Psoas muscle (tissue), 8 donors: ENCODE results near the gene FBRS. TPM values are rescaled to one million over a fixed set of nuclear protein-coding genes. Genes with fewer than 3 reads are reported as not detected.
A peak's percentile ranks its signal among the peaks of the same experiment; 100 is the strongest.

ENCODE experiments used
- ATAC-seq, 4 donors: fragments of 200-7000 bp; cut with Tn5 transposase; one replicate each; pipeline ENCODE4 v1.9.1; 2020; ENCODE audit warnings: moderate library complexity in 3 of 4, mild to moderate bottlenecking in 2 of 4
- DNase-seq, 2 donors: peaks; one replicate each; pipeline ENCODE4 v3.0.0-alpha.2; 2020
- H3K27ac ChIP-seq: fragments of 200-600 bp; one replicate; pipeline ENCODE4 v1.8.0; 2022
- H3K27me3 ChIP-seq, 3 donors: fragments of 200-600 bp in 1 of 3; one replicate each; pipeline versions ENCODE4 v1.6.1 to v1.8.0; 2013 to 2022; ENCODE audit warnings: low read length in 2 of 3, mild to moderate bottlenecking in 2 of 3, moderate library complexity in 1 of 3; ENCODE audit not compliant: insufficient read depth in 3 of 3
- H3K36me3 ChIP-seq, 2 donors: fragments of 200-600 bp in 1 of 2; one replicate each; pipeline versions ENCODE4 v1.6.1 to v1.8.0; 2013 to 2022; ENCODE audit warnings: low read depth in 1 of 2, mild to moderate bottlenecking in 1 of 2, moderate library complexity in 1 of 2; ENCODE audit not compliant: insufficient read depth in 1 of 2
- H3K4me1 ChIP-seq: fragments of 200-600 bp; one replicate; pipeline ENCODE4 v1.8.0; 2022
- H3K4me3 ChIP-seq: fragments of 200-600 bp; one replicate; pipeline ENCODE4 v1.8.0; 2022; ENCODE audit warnings: mild to moderate bottlenecking
- H3K9me3 ChIP-seq: fragments of 200-600 bp; one replicate; pipeline ENCODE4 v1.8.0; 2022
- WGBS, 3 donors: extraction: QIAGEN DNeasy Blood & Tissue Kit; methylation state at CpG; one replicate each; pipeline versions ENCODE4 v1.1.6 to v1.1.7; 2013; 5-methylcytosine and 5-hydroxymethylcytosine counted together
- intact Hi-C, 2 donors: fragments of 100-400 bp; cut with DNase I; formaldehyde crosslinking; loops; one replicate each; pipeline versions ENCODE4 v1.11.0 to v1.14.2; 2022
- polyA plus RNA-seq, 3 donors: library from polyadenylated mRNA; stranded (reverse); fragments of 200-250 nt; gene quantifications; one replicate each; pipeline ENCODE4 v1.2.3, GENCODE V29; 2013
- total RNA-seq, 4 donors: library from RNA; stranded (reverse); fragmentation: NEBNext Ultra II Directional in 2 of 4; extraction: Animal tissue kit (Norgen Biotek cat#: 25700) in 2 of 4; gene quantifications; one replicate each; pipeline versions ENCODE4 v1.2.1 to v1.2.4, GENCODE V29; 2021 to 2023
- TF ChIP-seq, protein P1 (sequence below): fragments of 200-600 bp; IDR thresholded peaks from one replicate; pipeline ENCODE4 v1.8.0; 2022; ENCODE audit warnings: antibody characterized with exemption
- donor health status: healthy with polysubstance abuse.
- donor health status: DM: no; HTN: no; CAD: no; lungs with moderate emphysema.
- donor health status: Bipolar disorder and iron deficiency.
- donor health status: healthy.
- donor health status: DM: yes; HTN: yes; CAD: no.
- donor health status: DM: no; HTN: no; CAD: no.
- donor health status: DM: no; HTN: no; CAD: no.
- donor health status: DM: yes; HTN: yes; CAD: no.

The FBRS gene
- total and polyA plus RNA-seq, 7 donors, result 24.8 to 58.5 (median 35.5) TPM

DNA sequence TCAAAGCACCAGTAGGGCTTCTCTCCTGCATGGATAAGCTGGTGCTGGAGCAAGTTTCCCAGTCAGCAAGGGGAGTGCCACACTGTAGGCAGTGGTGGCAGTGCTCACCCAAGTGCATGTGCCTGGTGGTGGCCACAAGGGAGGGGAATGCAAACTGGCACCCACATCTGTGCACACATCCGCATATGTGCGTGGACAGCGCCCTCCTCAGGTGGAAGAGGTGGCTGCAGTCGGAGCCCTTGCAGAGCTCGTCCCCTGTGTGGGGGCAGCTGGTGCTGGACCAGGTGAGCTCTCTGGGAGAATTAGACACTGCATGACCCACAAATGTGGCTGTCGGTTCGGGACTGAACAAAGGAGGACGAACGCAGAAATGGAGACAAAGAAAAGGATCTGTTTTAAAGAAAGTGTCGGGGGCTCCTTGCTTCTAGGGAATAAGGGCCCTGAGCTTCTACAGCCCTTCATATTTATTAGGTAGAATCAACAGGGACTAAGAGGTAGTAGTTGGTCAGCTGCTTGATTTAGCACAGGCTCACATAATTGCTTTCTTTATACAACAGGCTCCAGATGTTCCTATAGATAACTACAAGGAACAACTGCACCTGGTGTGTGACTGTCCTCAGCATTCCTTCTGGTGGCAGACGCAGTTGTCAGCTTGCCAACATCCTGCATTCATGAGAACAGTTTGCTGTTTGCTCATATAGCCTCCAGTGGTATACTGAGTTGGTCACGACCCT is 42.7 kb upstream of the FBRS start:
- no peaks in the 10 kb centered on the region for H3K36me3 ChIP-seq
- DNase-seq, result peak in 1 of 2 donors; percentile 70
- H3K4me1 ChIP-seq, result no peaks in the 10 kb centered on the region
- H3K27ac ChIP-seq, result no peak overlapping the region
- H3K9me3 ChIP-seq, result no peaks in the 10 kb centered on the region
- TF ChIP-seq, protein P1, sequence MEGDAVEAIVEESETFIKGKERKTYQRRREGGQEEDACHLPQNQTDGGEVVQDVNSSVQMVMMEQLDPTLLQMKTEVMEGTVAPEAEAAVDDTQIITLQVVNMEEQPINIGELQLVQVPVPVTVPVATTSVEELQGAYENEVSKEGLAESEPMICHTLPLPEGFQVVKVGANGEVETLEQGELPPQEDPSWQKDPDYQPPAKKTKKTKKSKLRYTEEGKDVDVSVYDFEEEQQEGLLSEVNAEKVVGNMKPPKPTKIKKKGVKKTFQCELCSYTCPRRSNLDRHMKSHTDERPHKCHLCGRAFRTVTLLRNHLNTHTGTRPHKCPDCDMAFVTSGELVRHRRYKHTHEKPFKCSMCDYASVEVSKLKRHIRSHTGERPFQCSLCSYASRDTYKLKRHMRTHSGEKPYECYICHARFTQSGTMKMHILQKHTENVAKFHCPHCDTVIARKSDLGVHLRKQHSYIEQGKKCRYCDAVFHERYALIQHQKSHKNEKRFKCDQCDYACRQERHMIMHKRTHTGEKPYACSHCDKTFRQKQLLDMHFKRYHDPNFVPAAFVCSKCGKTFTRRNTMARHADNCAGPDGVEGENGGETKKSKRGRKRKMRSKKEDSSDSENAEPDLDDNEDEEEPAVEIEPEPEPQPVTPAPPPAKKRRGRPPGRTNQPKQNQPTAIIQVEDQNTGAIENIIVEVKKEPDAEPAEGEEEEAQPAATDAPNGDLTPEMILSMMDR, result no peak
- H3K27me3 ChIP-seq, result no peaks in the 10 kb centered on the region
- ATAC-seq, result peak in 2 of 4 donors; percentile 35 to 48
- intact Hi-C loops, result no loop called here
- 32 to 45% (median 39%) methylated on average over 12 of the region's 12 CpGs for WGBS, 3 donors
- no peak overlapping the region for H3K4me3 ChIP-seq

DNA sequence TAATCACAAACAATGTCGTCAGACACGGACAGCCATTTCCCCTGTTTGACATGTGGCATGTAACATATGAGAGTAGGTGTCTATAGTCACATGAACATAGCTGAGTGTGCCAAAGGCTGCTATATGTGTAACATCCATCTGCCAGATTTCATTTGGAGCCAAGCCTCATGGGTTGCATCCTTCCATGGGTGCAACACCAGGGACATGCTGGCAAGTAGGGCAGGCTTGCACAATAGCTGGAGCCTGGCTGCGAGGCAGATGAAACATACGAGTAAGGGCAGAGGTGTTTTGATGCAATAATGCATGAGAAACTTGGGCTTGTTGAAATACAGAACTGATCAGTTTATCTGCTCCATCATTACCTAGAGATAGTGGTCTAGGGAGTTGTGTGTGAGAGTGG is 39.0 kb upstream of the FBRS start:
- DNase-seq, result no peak
- no peaks in the 10 kb centered on the region for H3K9me3 ChIP-seq
- TF ChIP-seq, protein P1, result no peak
- WGBS, 3 donors, result 79 to 81% (median 79%) methylated on average over 4 of the region's 4 CpGs
- H3K4me3 ChIP-seq, result no peak overlapping the region
- no peak overlapping the region for H3K27ac ChIP-seq
- no peaks in the 10 kb centered on the region for H3K36me3 ChIP-seq
- intact Hi-C loops, result no loop called here
- no peak for ATAC-seq
- no peaks in the 10 kb centered on the region for H3K27me3 ChIP-seq
- H3K4me1 ChIP-seq, result no peaks in the 10 kb centered on the region

- ATAC-seq (no peak), DNase-seq (no peak)
- WGBS, 3 donors, result 88 to 92% (median 90%) methylated on average over 5 of the region's 5 CpGs
Observed at GRCh38 chr16:30619638-30620037, 38.6 kb upstream of the FBRS start.

GRCh38 chr16:30620169-30620568 is 38.1 kb upstream of the FBRS start:
- no peak for ATAC-seq
- H3K4me3 ChIP-seq, result no peak overlapping the region
- no peak for DNase-seq
- WGBS, 3 donors, result 47 to 63% (median 48%) methylated on average over 3 of the region's 3 CpGs
- TF ChIP-seq, protein P1, result no peak
- intact Hi-C loops, result loop anchor here in 1 of 2 donors (2.0 kb wide), 1 partner anchor 63 kb away; no protein-coding TSS in a partner anchor
- no peaks in the 10 kb centered on the region for H3K4me1 ChIP-seq
- no peak overlapping the region for H3K27ac ChIP-seq
- H3K36me3 ChIP-seq, result no peaks in the 10 kb centered on the region
- H3K9me3 ChIP-seq, result no peaks in the 10 kb centered on the region
- no peaks in the 10 kb centered on the region for H3K27me3 ChIP-seq

More at GRCh38 chr16:30619638-30620037, 38.6 kb upstream of the FBRS start:
- TF ChIP-seq, protein P1, result no peak
- Histone ChIP-seq H3K4me3 (no peak overlapping the region), H3K27me3 (no peaks in the 10 kb centered on the region), H3K36me3 (no peaks in the 10 kb centered on the region), H3K4me1 (no peaks in the 10 kb centered on the region), H3K27ac (no peak overlapping the region), H3K9me3 (no peaks in the 10 kb centered on the region)
- intact Hi-C loops, result loop anchor here in 1 of 2 donors (2.0 kb wide), 1 partner anchor 63 kb away; no protein-coding TSS in a partner anchor
